Gastroesophageal sphincter (tissue), 3 donors: ENCODE results near the gene TFF1.

Experiments
- EP300 ChIP-seq: sonication (generic); formaldehyde crosslinking; IDR thresholded peaks from one replicate; pipeline ENCODE4 v1.6.1; 2017; ENCODE audit warnings: antibody characterized with exemption, mild to moderate bottlenecking
- POLR2AphosphoS5 ChIP-seq: sonication (generic); formaldehyde crosslinking; IDR thresholded peaks from one replicate; pipeline ENCODE4 v1.6.1; 2017; ENCODE audit warnings: antibody characterized with exemption
- TF ChIP-seq, protein P1 (sequence below), 4 experiments: fragments of 200-600 bp in 2 of 4; fragments of 450-650 bp in 2 of 4; sonication (generic) in 1 of 4; IDR thresholded peaks; one replicate each; pipeline ENCODE4 v1.5.1; 2017 to 2019; ENCODE audit warnings: antibody characterized with exemption in 4 of 4, mild to moderate bottlenecking in 2 of 4, moderate library complexity in 2 of 4

DNA sequence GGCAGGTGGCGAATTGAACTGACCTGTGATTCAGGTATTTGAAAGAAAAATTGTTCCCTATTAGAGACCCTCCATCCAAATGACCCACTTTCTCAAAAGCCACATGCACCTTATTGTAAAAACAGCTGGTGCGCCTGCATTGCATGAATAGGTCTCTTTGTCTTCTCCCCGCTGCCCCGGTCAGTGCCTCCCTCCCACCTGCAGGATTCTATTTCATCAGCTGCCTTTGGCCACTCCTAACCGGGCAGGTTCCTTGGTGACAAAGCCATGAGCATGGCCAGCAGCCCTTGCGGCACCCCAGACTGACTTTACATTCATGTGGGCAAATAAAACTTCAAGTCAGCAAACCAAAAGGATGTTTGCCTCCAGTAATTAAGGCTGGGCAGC is 23.1 kb upstream of the TFF1 start:
- TF ChIP-seq, protein P1, sequence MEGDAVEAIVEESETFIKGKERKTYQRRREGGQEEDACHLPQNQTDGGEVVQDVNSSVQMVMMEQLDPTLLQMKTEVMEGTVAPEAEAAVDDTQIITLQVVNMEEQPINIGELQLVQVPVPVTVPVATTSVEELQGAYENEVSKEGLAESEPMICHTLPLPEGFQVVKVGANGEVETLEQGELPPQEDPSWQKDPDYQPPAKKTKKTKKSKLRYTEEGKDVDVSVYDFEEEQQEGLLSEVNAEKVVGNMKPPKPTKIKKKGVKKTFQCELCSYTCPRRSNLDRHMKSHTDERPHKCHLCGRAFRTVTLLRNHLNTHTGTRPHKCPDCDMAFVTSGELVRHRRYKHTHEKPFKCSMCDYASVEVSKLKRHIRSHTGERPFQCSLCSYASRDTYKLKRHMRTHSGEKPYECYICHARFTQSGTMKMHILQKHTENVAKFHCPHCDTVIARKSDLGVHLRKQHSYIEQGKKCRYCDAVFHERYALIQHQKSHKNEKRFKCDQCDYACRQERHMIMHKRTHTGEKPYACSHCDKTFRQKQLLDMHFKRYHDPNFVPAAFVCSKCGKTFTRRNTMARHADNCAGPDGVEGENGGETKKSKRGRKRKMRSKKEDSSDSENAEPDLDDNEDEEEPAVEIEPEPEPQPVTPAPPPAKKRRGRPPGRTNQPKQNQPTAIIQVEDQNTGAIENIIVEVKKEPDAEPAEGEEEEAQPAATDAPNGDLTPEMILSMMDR (IDR thresholded peaks at IDR 0.05) = no peak
- TF ChIP-seq POLR2AphosphoS5 (no peak), EP300 (no peak)
